ENCODE results near the gene DCANP1. TPM values are rescaled to one million over a fixed set of nuclear protein-coding genes. Genes with fewer than 3 reads are reported as not detected.

The DCANP1 gene
- total and polyA plus RNA-seq, 9 of the 15 experiments (the other 6 are each of a cell fraction or from before 2014, with no cell fraction given): not detected

DNA sequence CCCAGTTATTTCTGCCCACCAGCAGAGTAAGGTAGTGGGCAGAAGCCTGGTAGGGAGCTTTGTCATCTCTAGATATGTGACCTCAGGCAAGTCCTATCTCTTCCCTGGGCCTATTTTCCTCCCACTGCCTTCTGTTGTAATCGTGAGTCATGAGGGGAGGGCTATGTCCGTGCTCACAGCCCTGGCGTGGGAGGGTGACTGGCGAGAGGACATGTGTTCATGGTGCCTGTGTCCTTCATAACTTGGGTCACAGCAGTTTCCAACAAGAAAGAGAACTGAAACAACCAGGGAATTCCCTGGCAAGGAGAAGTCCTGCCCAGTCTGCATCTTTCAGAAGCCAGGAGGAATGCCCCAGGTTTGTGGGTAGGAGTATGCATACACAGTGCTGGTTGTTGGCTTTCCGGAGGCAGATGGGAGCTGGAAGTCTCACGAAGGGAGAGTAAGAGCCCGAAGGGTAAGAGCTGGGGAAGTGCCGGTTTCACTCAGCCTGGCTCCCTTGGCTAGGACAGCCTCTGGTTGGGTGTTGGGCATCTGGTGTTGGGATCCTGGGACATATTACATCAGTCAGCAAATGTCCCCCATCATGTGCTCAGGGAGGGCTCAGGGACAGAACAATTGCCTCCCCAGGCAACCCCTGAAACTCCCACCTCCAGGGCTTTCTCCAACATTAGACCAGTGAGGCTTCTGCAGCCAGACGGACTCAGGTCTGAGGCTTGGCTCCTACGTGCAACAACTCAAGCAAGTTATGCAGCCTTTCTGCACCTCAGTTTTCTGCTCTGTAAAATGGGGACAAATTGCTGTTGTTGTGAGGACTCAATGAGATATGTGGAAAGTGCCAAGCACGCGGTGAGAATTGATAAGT, 9.3 kb upstream of the DCANP1 start (continued):
- TF ChIP-seq RBM34 (IDR thresholded peaks at IDR 0.05; ENCODE audit: borderline replicate concordance, insufficient read depth, low read length) (no peak), SAFB (IDR thresholded peaks at IDR 0.05; ENCODE audit: borderline replicate concordance, low read depth, low read length) (no peak), RBM25 (IDR thresholded peaks at IDR 0.05; ENCODE audit: low read depth, low read length, severe bottlenecking) (peak; percentile 99), POLR2A (conservative IDR thresholded peaks at IDR 0.05) (peak; percentile 67; the same call in 1 of the 2 replicates), SMC3 (conservative IDR thresholded peaks at IDR 0.05; ENCODE audit: insufficient read depth, low read depth, low read length) (no peak), FOXP4 (CRISPR knock-in tag; IDR thresholded peaks at IDR 0.05; ENCODE audit: borderline replicate concordance) (peak; percentile 87; the same call in 1 of the 2 replicates), ELF1 (tag; IDR thresholded peaks at IDR 0.05) (no peak), CUX1 (CRISPR knock-in tag; IDR thresholded peaks at IDR 0.05) (0 out of 2 replicates have a peak, but pooled peaks have one; percentile 48), RB1 (IDR thresholded peaks at IDR 0.05; ENCODE audit: low read depth) (peak; percentile 7; the same call in 1 of the 2 replicates), TFAP4 (CRISPR knock-in tag; IDR thresholded peaks at IDR 0.05; ENCODE audit: borderline replicate concordance) (peak; percentile 87; the same call in 1 of the 2 replicates), ZNF589 (CRISPR knock-in tag; IDR thresholded peaks at IDR 0.05; ENCODE audit: low read depth) (peak; percentile 83), ZEB2 (IDR thresholded peaks at IDR 0.05) (0 out of 2 replicates have a peak, but pooled peaks have one; percentile 17), JUND (IDR thresholded peaks at IDR 0.05; ENCODE audit: borderline replicate concordance, low read depth, low read length) (peak; percentile 98), JUND (tag; IDR thresholded peaks at IDR 0.05; ENCODE audit: borderline replicate concordance, low read depth, low read length) (peak; percentile 94; the same call in 2 of the 3 replicates), SRSF3 (IDR thresholded peaks at IDR 0.05; ENCODE audit: insufficient read depth, low read length) (no peak), ZNF174 (CRISPR knock-in tag; IDR thresholded peaks at IDR 0.05) (no peak)
- TF ChIP-seq, protein P1, sequence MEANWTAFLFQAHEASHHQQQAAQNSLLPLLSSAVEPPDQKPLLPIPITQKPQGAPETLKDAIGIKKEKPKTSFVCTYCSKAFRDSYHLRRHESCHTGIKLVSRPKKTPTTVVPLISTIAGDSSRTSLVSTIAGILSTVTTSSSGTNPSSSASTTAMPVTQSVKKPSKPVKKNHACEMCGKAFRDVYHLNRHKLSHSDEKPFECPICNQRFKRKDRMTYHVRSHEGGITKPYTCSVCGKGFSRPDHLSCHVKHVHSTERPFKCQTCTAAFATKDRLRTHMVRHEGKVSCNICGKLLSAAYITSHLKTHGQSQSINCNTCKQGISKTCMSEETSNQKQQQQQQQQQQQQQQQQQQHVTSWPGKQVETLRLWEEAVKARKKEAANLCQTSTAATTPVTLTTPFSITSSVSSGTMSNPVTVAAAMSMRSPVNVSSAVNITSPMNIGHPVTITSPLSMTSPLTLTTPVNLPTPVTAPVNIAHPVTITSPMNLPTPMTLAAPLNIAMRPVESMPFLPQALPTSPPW (CRISPR knock-in tag; IDR thresholded peaks at IDR 0.05): peak; percentile 76
